HL-60 (cell line): ENCODE measurements around the gene UBE2V1.

Experiments used
- DNase-seq, 2 experiments: peaks; one replicate each; pipeline ENCODE4 v3.0.0-alpha.2; 2010 to 2020; ENCODE audit warnings: low read depth in 1 of 2, low spot score in 1 of 2
- H3K27ac ChIP-seq: fragments of 250-450 bp; sonication (Bioruptor Pico); replicated peaks from 2 replicates; pipeline ENCODE4 v1.5.1; 2020; ENCODE audit warnings: mild to moderate bottlenecking, moderate library complexity
- H3K27me3 ChIP-seq: fragments of 250-450 bp; sonication (Bioruptor Pico); 2 replicates; pipeline ENCODE4 v1.5.1; 2021; ENCODE audit warnings: mild to moderate bottlenecking, moderate library complexity; ENCODE audit not compliant: insufficient read depth, poor library complexity, severe bottlenecking
- H3K4me3 ChIP-seq: replicated peaks from 2 replicates; pipeline ENCODE4 v1.5.1; 2011; ENCODE audit warnings: mild to moderate bottlenecking, control low read depth, low read length; ENCODE audit not compliant: insufficient read depth
- GABPA ChIP-seq: IDR thresholded peaks from 2 replicates; pipeline ENCODE4 v1.6.1; 2012; ENCODE audit warnings: low read depth
- POLR2AphosphoS5 ChIP-seq: IDR thresholded peaks from 2 replicates; pipeline ENCODE4 v1.6.1; 2012; ENCODE audit warnings: low read depth
- SPI1 ChIP-seq: IDR thresholded peaks from 2 replicates; pipeline ENCODE4 v1.6.1; 2012; ENCODE audit warnings: low read depth, mild to moderate bottlenecking, borderline replicate concordance
- TF ChIP-seq, protein P1 (sequence below): IDR thresholded peaks from 2 replicates; pipeline ENCODE4 v1.6.1; 2012; ENCODE audit warnings: low read depth; ENCODE audit not compliant: insufficient replicate concordance
- TF ChIP-seq, protein P2 (sequence below): IDR thresholded peaks from one replicate; pipeline ENCODE4 v1.5.1; 2011; ENCODE audit warnings: low read length, control low read depth, inconsistent platforms; ENCODE audit not compliant: insufficient read depth

UBE2V1 gene

DNA sequence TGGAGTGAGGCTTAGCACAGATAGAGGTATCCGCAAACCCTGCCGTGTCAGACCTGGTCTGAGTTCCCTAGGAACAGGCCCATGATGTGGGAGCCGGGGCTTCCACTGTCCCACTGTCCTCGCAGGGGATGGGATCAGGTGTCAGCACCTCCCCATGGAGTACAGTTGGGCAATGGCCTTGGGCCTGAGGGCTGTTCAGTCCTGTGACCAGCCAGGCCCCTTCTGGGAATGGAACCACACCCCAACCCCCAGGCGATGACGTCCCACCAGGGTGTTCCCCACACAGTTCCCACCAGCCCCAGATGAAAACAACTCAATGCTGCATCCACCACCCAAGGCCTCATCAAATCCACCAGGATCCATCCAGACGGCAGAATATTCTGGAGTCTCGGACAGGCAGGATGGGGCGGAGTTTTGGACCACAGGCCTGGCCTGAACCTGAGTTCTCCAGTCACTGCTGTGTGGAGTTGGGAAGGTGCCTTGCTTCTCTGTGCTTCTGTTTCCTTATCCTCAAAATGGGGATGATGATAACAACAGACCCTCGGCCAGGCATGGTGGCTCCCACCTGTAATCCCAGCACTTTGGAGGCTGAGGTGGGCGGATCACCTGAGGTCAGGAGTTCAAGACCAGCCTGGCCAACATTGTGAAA, 62.2 kb downstream of the UBE2V1 start:
- no peaks in the 10 kb centered on the region for H3K27me3 ChIP-seq
- H3K27ac ChIP-seq, result no peak overlapping the region
- TF ChIP-seq, protein P1, sequence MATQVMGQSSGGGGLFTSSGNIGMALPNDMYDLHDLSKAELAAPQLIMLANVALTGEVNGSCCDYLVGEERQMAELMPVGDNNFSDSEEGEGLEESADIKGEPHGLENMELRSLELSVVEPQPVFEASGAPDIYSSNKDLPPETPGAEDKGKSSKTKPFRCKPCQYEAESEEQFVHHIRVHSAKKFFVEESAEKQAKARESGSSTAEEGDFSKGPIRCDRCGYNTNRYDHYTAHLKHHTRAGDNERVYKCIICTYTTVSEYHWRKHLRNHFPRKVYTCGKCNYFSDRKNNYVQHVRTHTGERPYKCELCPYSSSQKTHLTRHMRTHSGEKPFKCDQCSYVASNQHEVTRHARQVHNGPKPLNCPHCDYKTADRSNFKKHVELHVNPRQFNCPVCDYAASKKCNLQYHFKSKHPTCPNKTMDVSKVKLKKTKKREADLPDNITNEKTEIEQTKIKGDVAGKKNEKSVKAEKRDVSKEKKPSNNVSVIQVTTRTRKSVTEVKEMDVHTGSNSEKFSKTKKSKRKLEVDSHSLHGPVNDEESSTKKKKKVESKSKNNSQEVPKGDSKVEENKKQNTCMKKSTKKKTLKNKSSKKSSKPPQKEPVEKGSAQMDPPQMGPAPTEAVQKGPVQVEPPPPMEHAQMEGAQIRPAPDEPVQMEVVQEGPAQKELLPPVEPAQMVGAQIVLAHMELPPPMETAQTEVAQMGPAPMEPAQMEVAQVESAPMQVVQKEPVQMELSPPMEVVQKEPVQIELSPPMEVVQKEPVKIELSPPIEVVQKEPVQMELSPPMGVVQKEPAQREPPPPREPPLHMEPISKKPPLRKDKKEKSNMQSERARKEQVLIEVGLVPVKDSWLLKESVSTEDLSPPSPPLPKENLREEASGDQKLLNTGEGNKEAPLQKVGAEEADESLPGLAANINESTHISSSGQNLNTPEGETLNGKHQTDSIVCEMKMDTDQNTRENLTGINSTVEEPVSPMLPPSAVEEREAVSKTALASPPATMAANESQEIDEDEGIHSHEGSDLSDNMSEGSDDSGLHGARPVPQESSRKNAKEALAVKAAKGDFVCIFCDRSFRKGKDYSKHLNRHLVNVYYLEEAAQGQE, result no peak
- TF ChIP-seq GABPA (no peak), POLR2AphosphoS5 (no peak), SPI1 (no peak)
- TF ChIP-seq, protein P2, sequence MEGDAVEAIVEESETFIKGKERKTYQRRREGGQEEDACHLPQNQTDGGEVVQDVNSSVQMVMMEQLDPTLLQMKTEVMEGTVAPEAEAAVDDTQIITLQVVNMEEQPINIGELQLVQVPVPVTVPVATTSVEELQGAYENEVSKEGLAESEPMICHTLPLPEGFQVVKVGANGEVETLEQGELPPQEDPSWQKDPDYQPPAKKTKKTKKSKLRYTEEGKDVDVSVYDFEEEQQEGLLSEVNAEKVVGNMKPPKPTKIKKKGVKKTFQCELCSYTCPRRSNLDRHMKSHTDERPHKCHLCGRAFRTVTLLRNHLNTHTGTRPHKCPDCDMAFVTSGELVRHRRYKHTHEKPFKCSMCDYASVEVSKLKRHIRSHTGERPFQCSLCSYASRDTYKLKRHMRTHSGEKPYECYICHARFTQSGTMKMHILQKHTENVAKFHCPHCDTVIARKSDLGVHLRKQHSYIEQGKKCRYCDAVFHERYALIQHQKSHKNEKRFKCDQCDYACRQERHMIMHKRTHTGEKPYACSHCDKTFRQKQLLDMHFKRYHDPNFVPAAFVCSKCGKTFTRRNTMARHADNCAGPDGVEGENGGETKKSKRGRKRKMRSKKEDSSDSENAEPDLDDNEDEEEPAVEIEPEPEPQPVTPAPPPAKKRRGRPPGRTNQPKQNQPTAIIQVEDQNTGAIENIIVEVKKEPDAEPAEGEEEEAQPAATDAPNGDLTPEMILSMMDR, result no peak
- no peak overlapping the region for H3K4me3 ChIP-seq
- no peak for DNase-seq

DNA sequence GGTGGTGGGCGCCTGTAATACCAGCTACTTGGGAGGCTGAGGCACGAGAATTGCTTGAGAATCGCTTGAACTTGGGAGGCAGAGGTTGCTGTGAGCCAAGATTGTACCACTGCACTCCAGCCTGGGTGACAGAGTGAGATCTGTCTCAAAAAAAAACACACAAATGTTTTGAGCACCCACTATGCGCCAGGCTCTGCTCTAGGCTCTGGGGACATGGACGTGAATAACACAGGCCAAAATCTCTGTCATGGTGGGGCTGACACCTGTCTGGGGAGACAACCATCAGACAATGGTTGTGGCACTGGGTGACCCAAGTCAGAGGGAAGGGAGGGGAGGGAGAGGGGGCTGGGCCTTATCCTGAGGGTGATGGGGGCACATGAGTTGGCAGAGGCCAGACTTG, 62.7 kb downstream of the UBE2V1 start:
- DNase-seq, result no peak
- no peak overlapping the region for H3K4me3 ChIP-seq
- TF ChIP-seq, protein P1, result no peak
- TF ChIP-seq, protein P2, result no peak
- no peak for TF ChIP-seq GABPA
- TF ChIP-seq POLR2AphosphoS5, result no peak
- H3K27ac ChIP-seq, result no peak overlapping the region
- no peaks in the 10 kb centered on the region for H3K27me3 ChIP-seq

DNA sequence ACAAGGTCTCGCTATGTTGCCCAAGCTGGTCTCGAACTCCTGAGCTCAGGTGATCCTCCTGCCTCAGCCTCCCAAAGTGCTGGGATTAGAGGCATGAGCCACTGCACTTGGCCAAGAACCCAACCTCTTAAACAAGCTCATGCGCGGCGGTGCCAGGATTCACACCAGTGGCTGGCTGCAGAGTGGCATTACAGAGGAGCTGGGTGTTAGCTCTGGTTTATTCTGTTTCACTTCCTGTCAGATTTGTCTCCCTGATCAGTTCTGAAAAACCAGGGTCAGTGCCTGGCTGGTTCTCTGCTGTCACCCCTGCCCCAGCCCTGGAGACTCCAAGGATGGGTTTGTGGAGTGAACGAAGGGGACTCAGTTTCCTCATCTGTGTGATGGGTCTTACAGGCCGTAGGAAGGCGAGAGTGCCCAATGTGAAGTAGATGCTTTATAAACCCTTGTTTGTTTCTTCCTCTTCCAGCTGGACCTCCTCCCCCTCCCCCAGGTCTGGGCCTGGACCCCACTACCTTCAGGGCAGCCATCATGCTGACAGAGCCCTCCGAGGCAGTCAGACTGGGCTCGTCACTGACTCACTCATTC, 63.4 kb downstream of the UBE2V1 start:
- no peaks in the 10 kb centered on the region for H3K27me3 ChIP-seq
- no peak for TF ChIP-seq POLR2AphosphoS5
- TF ChIP-seq, protein P1, result no peak
- TF ChIP-seq SPI1, result no peak
- TF ChIP-seq, protein P2, result no peak
- TF ChIP-seq GABPA, result no peak
- DNase-seq, result no peak
- no peak overlapping the region for H3K4me3 ChIP-seq
- H3K27ac ChIP-seq, result no peak overlapping the region
